ENCODE measurements around the gene LHCGR. TPM values are rescaled to one million over a fixed set of nuclear protein-coding genes. Genes with fewer than 3 reads are reported as not detected.

Gene LHCGR
- total RNA-seq, 1 donor from 2014 or later = not detected

- H3K27me3 Mint-ChIP-seq (ENCODE audit: insufficient read depth) = peaks cover 2% of the 10 kb centered on the region
- intact Hi-C loops (cut with micrococcal nuclease) = no loop called here
- no peak overlapping the region for H3K27ac Mint-ChIP-seq
- H3K4me1 Mint-ChIP-seq (ENCODE audit: low read depth) = no peaks in the 10 kb centered on the region
- H3K9me3 Mint-ChIP-seq = no peaks in the 10 kb centered on the region
- no peak for DNase-seq (ENCODE audit: low spot score)
- no peaks in the 10 kb centered on the region for H3K36me3 Mint-ChIP-seq (ENCODE audit: low read depth)
- no peak overlapping the region for H3K4me3 Mint-ChIP-seq
Measured at GRCh38 chr2:48733067-48733503, 22.4 kb downstream of the LHCGR start.

GRCh38 chr2:48728840-48729239 is 26.7 kb downstream of the LHCGR start:
- no peaks in the 10 kb centered on the region for H3K4me1 Mint-ChIP-seq (ENCODE audit: low read depth)
- peaks cover 2% of the 10 kb centered on the region for H3K27me3 Mint-ChIP-seq (ENCODE audit: insufficient read depth)
- intact Hi-C loops (cut with micrococcal nuclease) = no loop called here
- no peaks in the 10 kb centered on the region for H3K9me3 Mint-ChIP-seq
- no peak overlapping the region for H3K27ac Mint-ChIP-seq
- no peak overlapping the region for H3K4me3 Mint-ChIP-seq
- DNase-seq (ENCODE audit: low spot score) = no peak
- H3K36me3 Mint-ChIP-seq (ENCODE audit: low read depth) = no peaks in the 10 kb centered on the region

- H3K27me3 Mint-ChIP-seq (ENCODE audit: insufficient read depth) = peaks cover 2% of the 10 kb centered on the region
- no peaks in the 10 kb centered on the region for H3K9me3 Mint-ChIP-seq
- no peaks in the 10 kb centered on the region for H3K4me1 Mint-ChIP-seq (ENCODE audit: low read depth)
- H3K4me3 Mint-ChIP-seq = no peak overlapping the region
- intact Hi-C loops (cut with micrococcal nuclease) = no loop called here
- H3K27ac Mint-ChIP-seq = no peak overlapping the region
- no peaks in the 10 kb centered on the region for H3K36me3 Mint-ChIP-seq (ENCODE audit: low read depth)
- no peak for DNase-seq (ENCODE audit: low spot score)
Measured at GRCh38 chr2:48728295-48728694, 27.2 kb downstream of the LHCGR start.

GRCh38 chr2:48727560-48727959 is 28.0 kb downstream of the LHCGR start:
- Mint-ChIP-seq H3K4me3 (no peak overlapping the region), H3K9me3 (no peaks in the 10 kb centered on the region)
- intact Hi-C loops (cut with micrococcal nuclease) = no loop called here

GRCh38 chr2:48725696-48726494 is 29.6 kb downstream of the LHCGR start:
- Mint-ChIP-seq H3K27ac (no peak overlapping the region), H3K4me1 (ENCODE audit: low read depth) (no peaks in the 10 kb centered on the region), H3K4me3 (no peak overlapping the region), H3K36me3 (ENCODE audit: low read depth) (no peaks in the 10 kb centered on the region), H3K9me3 (no peaks in the 10 kb centered on the region), H3K27me3 (ENCODE audit: insufficient read depth) (peaks cover 2% of the 10 kb centered on the region)
- intact Hi-C loops (cut with micrococcal nuclease) = no loop called here
- DNase-seq (ENCODE audit: low spot score) = no peak

More at GRCh38 chr2:48727560-48727959, 28.0 kb downstream of the LHCGR start:
- H3K4me1 Mint-ChIP-seq (ENCODE audit: low read depth) = no peaks in the 10 kb centered on the region
- no peaks in the 10 kb centered on the region for H3K36me3 Mint-ChIP-seq (ENCODE audit: low read depth)
- no peak for DNase-seq (ENCODE audit: low spot score)
- peaks cover 2% of the 10 kb centered on the region for H3K27me3 Mint-ChIP-seq (ENCODE audit: insufficient read depth)
- no peak overlapping the region for H3K27ac Mint-ChIP-seq

GRCh38 chr2:48724278-48724677 is 31.2 kb downstream of the LHCGR start:
- intact Hi-C loops (cut with micrococcal nuclease) = no loop called here
- Mint-ChIP-seq H3K9me3 (no peaks in the 10 kb centered on the region), H3K27ac (no peak overlapping the region), H3K4me1 (ENCODE audit: low read depth) (no peaks in the 10 kb centered on the region), H3K4me3 (no peak overlapping the region), H3K27me3 (ENCODE audit: insufficient read depth) (peaks cover 2% of the 10 kb centered on the region), H3K36me3 (ENCODE audit: low read depth) (no peaks in the 10 kb centered on the region)
- DNase-seq (ENCODE audit: low spot score) = no peak

GRCh38 chr2:48723129-48723528 is 32.4 kb downstream of the LHCGR start:
- H3K36me3 Mint-ChIP-seq (ENCODE audit: low read depth) = no peaks in the 10 kb centered on the region
- H3K4me3 Mint-ChIP-seq = no peak overlapping the region
- no peaks in the 10 kb centered on the region for H3K4me1 Mint-ChIP-seq (ENCODE audit: low read depth)
- peaks cover 2% of the 10 kb centered on the region for H3K27me3 Mint-ChIP-seq (ENCODE audit: insufficient read depth)
- intact Hi-C loops (cut with micrococcal nuclease) = no loop called here
- no peaks in the 10 kb centered on the region for H3K9me3 Mint-ChIP-seq
- no peak overlapping the region for H3K27ac Mint-ChIP-seq
- DNase-seq (ENCODE audit: low spot score) = no peak

- Mint-ChIP-seq H3K27me3 (ENCODE audit: insufficient read depth) (peaks cover 2% of the 10 kb centered on the region), H3K4me3 (no peak overlapping the region), H3K9me3 (no peaks in the 10 kb centered on the region), H3K36me3 (ENCODE audit: low read depth) (no peaks in the 10 kb centered on the region), H3K27ac (no peak overlapping the region), H3K4me1 (ENCODE audit: low read depth) (no peaks in the 10 kb centered on the region)
- DNase-seq (ENCODE audit: low spot score) = no peak
- intact Hi-C loops (cut with micrococcal nuclease) = no loop called here
Measured at GRCh38 chr2:48722391-48722790, 33.1 kb downstream of the LHCGR start.

GRCh38 chr2:48721158-48721557 is 34.4 kb downstream of the LHCGR start:
- Mint-ChIP-seq H3K27ac (no peak overlapping the region), H3K36me3 (ENCODE audit: low read depth) (no peaks in the 10 kb centered on the region), H3K9me3 (no peaks in the 10 kb centered on the region), H3K27me3 (ENCODE audit: insufficient read depth) (peaks cover 2% of the 10 kb centered on the region), H3K4me1 (ENCODE audit: low read depth) (no peaks in the 10 kb centered on the region), H3K4me3 (no peak overlapping the region)
- intact Hi-C loops (cut with micrococcal nuclease) = no loop called here
- no peak for DNase-seq (ENCODE audit: low spot score)

- no peaks in the 10 kb centered on the region for H3K4me1 Mint-ChIP-seq (ENCODE audit: low read depth)
Measured at GRCh38 chr2:48719480-48720177, 35.9 kb downstream of the LHCGR start.

GRCh38 chr2:48717846-48718245 is 37.7 kb downstream of the LHCGR start:
- DNase-seq (ENCODE audit: low spot score) = no peak
- Mint-ChIP-seq H3K27ac (no peak overlapping the region), H3K36me3 (ENCODE audit: low read depth) (no peaks in the 10 kb centered on the region), H3K4me1 (ENCODE audit: low read depth) (no peaks in the 10 kb centered on the region), H3K27me3 (ENCODE audit: insufficient read depth) (peaks cover 4% of the 10 kb centered on the region), H3K9me3 (no peaks in the 10 kb centered on the region), H3K4me3 (no peak overlapping the region)
- intact Hi-C loops (cut with micrococcal nuclease) = no loop called here

More at GRCh38 chr2:48719480-48720177, 35.9 kb downstream of the LHCGR start:
- intact Hi-C loops (cut with micrococcal nuclease) = no loop called here
- no peak for DNase-seq (ENCODE audit: low spot score)
- Mint-ChIP-seq H3K27me3 (ENCODE audit: insufficient read depth) (peaks cover 2% of the 10 kb centered on the region), H3K36me3 (ENCODE audit: low read depth) (no peaks in the 10 kb centered on the region), H3K9me3 (no peaks in the 10 kb centered on the region), H3K27ac (no peak overlapping the region), H3K4me3 (no peak overlapping the region)

- Mint-ChIP-seq H3K36me3 (ENCODE audit: low read depth) (no peaks in the 10 kb centered on the region), H3K4me3 (no peak overlapping the region), H3K27ac (no peak overlapping the region), H3K4me1 (ENCODE audit: low read depth) (no peaks in the 10 kb centered on the region), H3K27me3 (ENCODE audit: insufficient read depth) (peaks cover 4% of the 10 kb centered on the region), H3K9me3 (no peaks in the 10 kb centered on the region)
- no peak for DNase-seq (ENCODE audit: low spot score)
- intact Hi-C loops (cut with micrococcal nuclease) = no loop called here
Measured at GRCh38 chr2:48715956-48716355, 39.6 kb downstream of the LHCGR start.

- intact Hi-C loops (cut with micrococcal nuclease) = no loop called here
- Mint-ChIP-seq H3K27ac (no peak overlapping the region), H3K36me3 (ENCODE audit: low read depth) (no peaks in the 10 kb centered on the region), H3K27me3 (ENCODE audit: insufficient read depth) (peaks cover 4% of the 10 kb centered on the region), H3K4me1 (ENCODE audit: low read depth) (no peaks in the 10 kb centered on the region), H3K4me3 (no peak overlapping the region), H3K9me3 (no peaks in the 10 kb centered on the region)
- no peak for DNase-seq (ENCODE audit: low spot score)
Measured at GRCh38 chr2:48715042-48715899, 40.3 kb downstream of the LHCGR start.

All from activated T-helper 1 cell treated with anti-CD3 and anti-CD28 coated beads, Interleukin-12 subunit alpha, Interleukin-12 subunit beta, Interleukin-2, Interleukin-4 antibody, amounts not matched to agents 30 ng/mL and 10 ng/mL and 1 ng/mL, durations not matched to agents 14 hours and 24 hours and 36 hours (primary cell).